Measurements from ENCODE around the gene RCC2.
A peak's percentile ranks its signal among the peaks of the same experiment; 100 is the strongest.

Gene RCC2

DNA sequence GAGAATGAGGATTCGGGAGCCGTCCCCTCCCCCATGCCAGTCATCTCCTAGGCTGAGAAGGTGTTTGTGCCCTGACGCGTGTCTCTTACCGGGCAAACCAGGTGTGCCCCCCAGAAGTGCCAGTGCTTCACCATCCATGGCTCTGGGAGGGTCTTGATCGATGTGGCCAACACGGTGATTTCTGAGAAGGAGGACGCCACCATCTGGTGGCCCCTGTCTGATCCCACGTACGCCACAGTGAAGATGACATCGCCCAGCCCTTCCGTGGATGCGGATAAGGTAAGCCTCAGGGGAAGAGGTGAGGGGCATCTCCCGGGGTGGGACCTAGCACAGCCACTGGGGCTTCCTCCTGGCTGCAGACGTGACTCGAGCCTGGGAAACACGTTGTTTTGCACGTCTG is 66.5 kb downstream of the RCC2 start:
- no peak for DNase-seq

DNA sequence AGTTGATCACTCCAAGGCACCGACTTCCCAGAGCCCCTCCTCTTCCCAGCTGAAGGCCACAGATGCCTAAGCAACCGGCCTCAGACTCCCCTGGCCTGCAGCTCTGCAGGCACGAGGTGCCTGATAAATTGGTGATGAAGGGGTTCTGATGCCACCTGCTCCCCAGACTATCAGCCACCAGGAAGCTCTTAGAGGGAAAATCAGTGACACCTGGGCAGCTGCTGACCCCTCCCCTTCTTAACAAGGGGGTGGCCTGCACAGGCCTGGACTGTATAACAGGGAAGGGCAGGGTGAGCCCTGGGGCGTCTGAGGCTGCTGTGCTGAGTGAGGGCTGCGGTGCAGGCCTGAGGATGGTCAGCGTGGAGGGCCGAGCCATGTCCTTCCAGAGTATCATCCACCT is 67.6 kb downstream of the RCC2 start, which contains the start of gene PADI6:
TSS of gene PADI6 (plus strand) at position 301 of the 400 bp plus-strand sequence. CDS start at position 351, 50 bp downstream.
- DNase-seq: no peak

DNA sequence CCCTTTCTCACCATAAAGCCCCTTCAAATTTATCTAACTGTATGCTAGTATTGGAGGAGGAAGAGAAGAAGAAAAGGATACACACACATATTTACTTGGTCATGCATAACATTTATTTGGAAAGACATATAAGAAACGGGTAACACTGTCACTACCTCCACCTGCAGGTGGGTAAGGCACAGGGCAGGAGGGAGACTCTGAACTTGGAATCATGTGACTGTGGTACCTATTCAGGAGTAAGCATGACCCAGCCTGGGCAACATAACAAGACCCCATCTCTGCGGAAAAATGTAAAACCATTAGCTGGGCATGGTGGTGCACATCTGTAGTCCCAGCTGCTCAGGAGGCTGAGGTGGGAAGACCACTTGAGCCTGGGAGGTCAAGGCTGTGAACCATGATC is 68.9 kb downstream of the RCC2 start:
- DNase-seq: no peak

DNA sequence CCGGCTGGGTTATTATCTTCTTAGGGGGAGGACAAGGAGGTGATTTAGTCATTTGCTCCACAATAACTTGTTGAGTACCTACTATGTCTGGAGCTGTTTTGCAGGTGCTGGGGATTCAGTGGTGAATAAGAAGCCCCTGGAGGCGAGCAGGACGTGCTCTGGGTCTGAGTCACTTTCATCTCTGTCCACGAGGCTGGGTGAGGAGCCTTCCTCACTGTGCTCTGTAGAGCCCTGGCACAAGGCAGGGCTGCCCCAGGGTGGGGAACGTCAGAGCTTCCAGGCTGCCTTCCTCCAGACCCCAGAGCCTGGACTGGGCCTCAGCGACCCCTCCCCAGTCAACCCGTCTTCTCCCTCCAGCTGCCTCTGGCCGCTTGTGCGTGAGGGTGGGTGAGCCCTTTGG is 70.0 kb downstream of the RCC2 start:
- no peak for DNase-seq

DNA sequence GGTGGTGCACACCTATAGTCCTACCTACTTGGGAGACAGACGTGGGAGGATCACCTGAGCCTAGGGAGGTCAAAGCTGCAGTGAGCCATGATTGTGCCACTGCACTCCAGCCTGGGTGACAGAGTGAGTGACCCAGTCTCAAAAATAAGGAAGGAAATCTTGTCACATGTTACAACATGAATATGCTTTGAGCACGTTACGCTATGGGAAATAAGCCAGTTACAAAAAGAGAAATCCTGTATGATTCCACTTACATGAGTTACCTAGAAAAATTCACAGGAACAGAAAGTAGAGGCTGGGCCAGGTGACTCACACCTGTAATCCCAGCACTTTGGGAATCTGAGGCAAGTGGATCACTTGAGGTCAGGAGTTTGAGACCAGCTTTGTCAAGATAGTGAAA is 74.2 kb downstream of the RCC2 start:
- peak; percentile 52 to 85 (median 76) for DNase-seq

DNA sequence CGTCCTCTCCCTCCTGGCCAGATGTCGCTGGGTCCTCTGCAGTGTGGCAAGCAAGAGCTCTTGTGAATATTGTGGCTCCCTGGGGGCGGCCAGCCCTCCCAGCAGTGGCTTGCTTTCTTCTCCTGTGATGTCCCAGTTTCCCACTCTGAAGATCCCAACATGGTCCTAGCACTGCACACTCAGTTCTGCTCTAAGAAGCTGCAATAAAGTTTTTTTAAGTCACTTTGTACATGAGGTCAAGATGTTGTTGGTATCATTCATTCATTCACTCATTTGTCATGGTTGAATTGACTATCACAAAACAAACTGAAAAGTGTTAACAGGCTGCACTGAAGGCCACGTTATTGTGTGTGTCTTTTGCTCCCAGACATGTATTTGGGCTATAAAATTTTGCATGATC is 75.7 kb downstream of the RCC2 start:
- DNase-seq: no peak

DNA sequence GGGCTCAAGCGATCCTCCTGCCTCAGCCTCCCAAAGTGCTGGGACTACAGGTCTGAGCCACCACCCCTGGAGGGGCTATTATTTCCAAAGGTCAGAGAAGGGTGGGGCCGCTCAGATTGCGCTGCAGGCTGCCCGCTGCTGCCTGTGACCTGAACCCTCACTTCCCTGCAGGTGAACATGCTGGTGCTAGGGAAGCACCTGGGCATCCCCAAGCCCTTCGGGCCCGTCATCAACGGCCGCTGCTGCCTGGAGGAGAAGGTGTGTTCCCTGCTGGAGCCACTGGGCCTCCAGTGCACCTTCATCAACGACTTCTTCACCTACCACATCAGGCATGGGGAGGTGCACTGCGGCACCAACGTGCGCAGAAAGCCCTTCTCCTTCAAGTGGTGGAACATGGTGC is 76.1 kb downstream of the RCC2 start:
- DNase-seq: no peak

DNA sequence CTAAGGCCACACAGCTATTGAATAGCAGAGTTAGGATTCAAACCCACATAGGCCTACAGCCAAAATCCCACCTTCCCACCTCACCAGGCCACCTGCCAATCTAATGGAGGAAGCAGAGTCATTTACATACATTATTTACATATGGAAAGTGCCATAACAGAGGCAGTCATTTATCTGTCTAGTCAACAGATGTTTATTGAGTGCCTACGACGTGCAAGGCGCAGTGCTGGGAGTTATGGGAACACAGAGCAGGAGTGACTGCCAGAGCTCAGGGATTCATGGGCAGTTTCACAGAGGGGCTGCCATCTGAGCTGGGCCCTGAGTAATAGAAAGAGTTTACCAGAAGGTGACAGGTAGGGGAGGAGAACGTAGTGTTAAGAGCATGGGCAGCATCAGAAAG is 77.8 kb downstream of the RCC2 start:
- DNase-seq: no peak

DNA sequence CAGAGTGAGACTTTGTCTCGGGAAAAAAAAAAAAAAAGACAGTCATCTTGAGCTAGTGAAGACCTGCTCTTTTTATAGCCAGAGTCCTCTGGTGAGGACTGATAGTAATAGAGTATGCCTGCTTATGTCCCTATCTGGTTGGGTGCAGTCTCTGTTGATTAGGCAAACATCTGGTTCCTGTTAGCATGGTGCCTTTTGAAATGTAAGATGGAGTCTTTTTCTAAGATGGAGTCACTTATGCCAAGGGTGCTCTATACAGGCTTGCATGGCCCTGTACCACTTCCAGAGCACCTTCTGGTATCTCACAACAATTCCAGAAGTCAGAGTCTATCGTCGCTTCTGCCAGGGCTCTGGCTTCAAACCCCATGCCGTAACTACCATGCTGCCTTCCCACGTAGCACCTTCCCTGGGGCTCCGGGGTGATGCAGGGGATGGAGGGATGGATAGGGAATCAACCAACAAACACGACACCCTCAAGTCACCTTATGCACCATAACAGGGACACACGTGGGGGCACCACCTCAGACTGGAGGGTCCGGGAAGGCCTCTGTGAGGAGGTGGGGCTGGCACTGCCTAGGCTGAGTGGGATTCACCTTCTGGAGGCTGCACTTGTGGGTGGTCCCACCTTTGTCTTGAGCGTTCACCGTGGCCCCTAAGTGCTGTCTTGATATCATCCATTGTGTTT is 79.1 kb downstream of the RCC2 start:
- DNase-seq: no peak

DNA sequence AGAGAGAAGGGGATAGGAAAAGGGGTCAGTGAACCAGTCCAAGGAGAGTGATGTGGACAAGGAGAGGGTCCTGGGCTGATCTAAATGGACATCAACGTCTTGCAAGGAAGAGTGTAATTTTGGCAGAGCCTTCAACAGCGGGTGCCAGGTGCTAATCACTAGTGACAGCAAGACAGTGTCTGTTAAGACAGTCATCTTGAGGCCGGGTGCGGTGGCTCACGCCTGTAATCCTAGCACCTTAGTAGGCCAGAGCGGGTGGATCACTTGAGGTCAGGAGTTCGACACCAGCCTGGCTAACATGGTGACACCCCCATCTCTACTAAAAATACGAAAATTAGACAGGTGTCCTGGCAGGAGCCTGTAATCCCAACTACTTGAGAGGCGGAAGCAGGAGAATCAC is 79.7 kb downstream of the RCC2 start:
- DNase-seq: no peak

DNA sequence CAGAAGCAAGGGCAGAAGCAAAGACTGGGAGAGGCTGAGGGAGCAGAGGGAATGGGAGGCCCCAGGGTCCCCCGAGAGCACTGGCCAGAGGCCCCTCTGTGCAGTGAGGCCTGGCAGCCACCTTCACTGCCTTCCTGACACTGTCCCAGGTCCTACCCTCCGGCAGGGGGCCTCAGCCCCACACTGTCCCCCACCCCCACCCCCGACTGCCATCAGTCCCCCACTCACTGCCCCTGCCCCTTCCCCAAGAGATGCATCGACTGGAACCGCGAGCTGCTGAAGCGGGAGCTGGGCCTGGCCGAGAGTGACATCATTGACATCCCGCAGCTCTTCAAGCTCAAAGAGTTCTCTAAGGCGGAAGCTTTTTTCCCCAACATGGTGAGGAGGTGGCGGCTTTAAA is 80.4 kb downstream of the RCC2 start:
- DNase-seq: no peak

DNA sequence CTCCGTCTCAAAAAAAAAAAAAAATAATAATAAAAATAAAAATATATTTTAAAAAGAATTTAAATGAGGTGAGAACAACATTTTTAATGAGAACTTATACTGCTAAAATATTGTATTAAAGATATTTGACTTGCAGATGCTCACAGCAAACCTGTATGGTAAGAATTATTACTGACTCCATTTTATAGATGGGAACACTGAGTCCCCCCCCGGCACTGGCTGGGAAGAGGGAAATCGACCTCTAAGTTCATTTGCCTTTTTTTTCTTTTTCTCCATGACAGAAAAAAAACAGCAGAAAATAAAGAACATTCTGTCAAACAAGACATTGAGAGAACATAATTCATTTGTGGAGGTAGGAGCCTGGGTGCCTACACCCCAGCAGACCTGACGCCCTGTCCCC is 80.9 kb downstream of the RCC2 start:
- DNase-seq: no peak
